Neural cell (in vitro differentiated cells): ENCODE data around the gene CDK7. TPM values are rescaled to one million over a fixed set of nuclear protein-coding genes. Genes with fewer than 3 reads are reported as not detected.

Experiments
- H2AFZ ChIP-seq: fragments of 200-600, 300-800 bp; sonication (generic), shearing (Covaris generic); 2 replicates; pipeline ENCODE4 v1.6.0; 2014; ENCODE audit warnings: low read depth, mild to moderate bottlenecking, antibody characterized with exemption, low read length, moderate library complexity
- H3F3A ChIP-seq: fragments of 200-600 bp; shearing (Covaris generic); 2 replicates; pipeline ENCODE4 v1.6.1; 2016; ENCODE audit warnings: mild to moderate bottlenecking, moderate library complexity, mixed read lengths, antibody characterized with exemption, low read length; ENCODE audit not compliant: insufficient read depth, poor library complexity, severe bottlenecking
- H3K27ac ChIP-seq: fragments of 200-600, 300-800 bp; sonication (generic), shearing (Covaris generic); 2 replicates; pipeline ENCODE4 v1.5.1; 2014; ENCODE audit warnings: mild to moderate bottlenecking, low read length, moderate library complexity
- H3K27me3 ChIP-seq: fragments of 300-800, 200-600 bp; sonication (generic), shearing (Covaris generic); 2 replicates; pipeline ENCODE4 v1.6.0; 2014; ENCODE audit warnings: mild to moderate bottlenecking, low read depth, low read length, moderate library complexity; ENCODE audit not compliant: insufficient read depth
- H3K36me3 ChIP-seq: fragments of 300-800, 200-600 bp; sonication (generic), shearing (Covaris generic); 2 replicates; pipeline ENCODE4 v1.5.1; 2014; ENCODE audit warnings: mild to moderate bottlenecking, antibody characterized with exemption, low read length, moderate library complexity; ENCODE audit not compliant: insufficient read depth
- H3K4me2 ChIP-seq: fragments of 300-800, 200-600 bp; sonication (generic), shearing (Covaris generic); 2 replicates; pipeline ENCODE4 v1.6.0; 2014; ENCODE audit warnings: mild to moderate bottlenecking, low read length
- H3K4me3 ChIP-seq: fragments of 300-800, 200-600 bp; sonication (generic), shearing (Covaris generic); 2 replicates; pipeline ENCODE4 v1.5.1; 2014; ENCODE audit warnings: mild to moderate bottlenecking, low read length, moderate library complexity
- H3K79me2 ChIP-seq: fragments of 200-600 bp; shearing (Covaris generic); replicated peaks from 2 replicates; pipeline ENCODE4 v1.6.0; 2014; ENCODE audit warnings: mild to moderate bottlenecking, low read length, moderate library complexity; ENCODE audit not compliant: insufficient read depth
- H3K9ac ChIP-seq: fragments of 300-800, 200-600 bp; sonication (generic), shearing (Covaris generic); 2 replicates; pipeline ENCODE4 v1.6.1; 2016; ENCODE audit warnings: mild to moderate bottlenecking, low read length, mixed read lengths
- H3K9me2 ChIP-seq: fragments of 200-600 bp; shearing (Covaris generic); 2 replicates; pipeline ENCODE4 v1.6.1; 2016; ENCODE audit warnings: mild to moderate bottlenecking, low read length, mixed read lengths; ENCODE audit not compliant: insufficient read depth
- H3K9me3 ChIP-seq: fragments of 200-600, 300-800 bp; sonication (generic), shearing (Covaris generic); 2 replicates; pipeline ENCODE4 v1.6.1; 2016; ENCODE audit warnings: mild to moderate bottlenecking, mixed run types, low read length, moderate library complexity, mixed read lengths
- H4K20me1 ChIP-seq: fragments of 200-600 bp; shearing (Covaris generic); 2 replicates; pipeline ENCODE4 v1.6.1; 2016; ENCODE audit warnings: mild to moderate bottlenecking, mixed run types; ENCODE audit not compliant: insufficient read depth
- CTCF ChIP-seq: fragments of 450-650 bp; IDR thresholded peaks from 2 replicates; pipeline ENCODE4 v1.5.1; 2014; ENCODE audit warnings: antibody characterized with exemption, mild to moderate bottlenecking, moderate library complexity; ENCODE audit not compliant: poor library complexity, severe bottlenecking
- EP300 ChIP-seq: fragments of 450-650 bp; conservative IDR thresholded peaks from 2 replicates; pipeline ENCODE4 v1.6.1; 2014; ENCODE audit warnings: antibody characterized with exemption, mild to moderate bottlenecking, moderate library complexity; ENCODE audit not compliant: poor library complexity, severe bottlenecking
- EZH2 ChIP-seq: fragments of 200-600, 300-800 bp; shearing (Covaris generic), sonication (generic); IDR thresholded peaks from 2 replicates; pipeline ENCODE4 v1.6.1; 2014; ENCODE audit warnings: antibody characterized with exemption, low read length, borderline replicate concordance, mild to moderate bottlenecking; ENCODE audit not compliant: insufficient read depth, poor library complexity, severe bottlenecking
- MXI1 ChIP-seq: fragments of 450-650 bp; conservative IDR thresholded peaks from 2 replicates; pipeline ENCODE4 v1.6.1; 2014; ENCODE audit warnings: antibody characterized with exemption, mild to moderate bottlenecking; ENCODE audit not compliant: poor library complexity, severe bottlenecking
- POLR2AphosphoS5 ChIP-seq: IDR thresholded peaks from 2 replicates; pipeline ENCODE4 v1.6.1; 2012
- RAD21 ChIP-seq: fragments of 450-650 bp; conservative IDR thresholded peaks from 2 replicates; pipeline ENCODE4 v1.6.1; 2014; ENCODE audit warnings: antibody characterized with exemption, mild to moderate bottlenecking, moderate library complexity
- REST ChIP-seq: IDR thresholded peaks from 2 replicates; pipeline ENCODE4 v1.6.1; 2012; ENCODE audit warnings: borderline replicate concordance
- SMC3 ChIP-seq: fragments of 450-650 bp; conservative IDR thresholded peaks from 2 replicates; pipeline ENCODE4 v1.6.1; 2014; ENCODE audit warnings: antibody characterized with exemption, mild to moderate bottlenecking, moderate library complexity; ENCODE audit not compliant: poor library complexity
- TAF1 ChIP-seq: IDR thresholded peaks from 2 replicates; pipeline ENCODE4 v1.6.1; 2012; ENCODE audit warnings: low read depth
- polyA plus RNA-seq: library from polyadenylated mRNA; depleted of rRNA; stranded (reverse); fragments of >200 nt; gene quantifications from 2 replicates; pipeline ENCODE4 v1.2.3, GENCODE V29; 2014

Gene CDK7
- polyA plus RNA-seq, 1 donor from 2014 or later = 44.2 TPM

DNA sequence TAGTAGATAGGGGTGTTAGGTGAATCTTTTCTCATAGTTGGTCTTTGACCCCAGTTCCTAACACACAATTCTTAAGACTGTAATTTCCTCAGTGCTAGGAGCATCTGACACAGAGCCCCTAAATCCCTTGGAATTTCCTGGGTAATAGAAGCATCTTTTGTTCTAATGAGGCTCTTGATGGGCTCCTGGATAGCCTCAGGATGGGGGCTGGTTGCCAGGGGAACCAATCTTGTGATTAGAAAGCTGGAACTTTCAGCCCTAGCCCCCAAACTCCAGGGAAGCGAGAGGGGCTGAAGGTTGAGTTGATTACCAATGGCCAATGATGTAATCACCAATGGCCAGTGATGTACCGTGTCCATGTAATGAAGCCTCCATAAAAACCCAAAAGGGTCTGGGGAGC is 53.4 kb downstream of the CDK7 start:
- H3F3A ChIP-seq = no peaks in the 10 kb centered on the region
- no peaks in the 10 kb centered on the region for H3K79me2 ChIP-seq
- H3K36me3 ChIP-seq = no peaks in the 10 kb centered on the region
- H3K27me3 ChIP-seq = no peaks in the 10 kb centered on the region
- H2AFZ ChIP-seq = no peak overlapping the region
- H3K4me3 ChIP-seq = no peak overlapping the region
- H3K9me2 ChIP-seq = no peaks in the 10 kb centered on the region
- TF ChIP-seq EP300 (no peak), MXI1 (no peak), CTCF (no peak), SMC3 (no peak), REST (no peak), TAF1 (no peak), RAD21 (no peak), EZH2 (no peak), POLR2AphosphoS5 (no peak)
- no peak overlapping the region for H3K9ac ChIP-seq
- no peaks in the 10 kb centered on the region for H3K9me3 ChIP-seq
- no peak overlapping the region for H3K4me2 ChIP-seq
- H4K20me1 ChIP-seq = no peaks in the 10 kb centered on the region
- no peak overlapping the region for H3K27ac ChIP-seq

- Histone ChIP-seq H3K4me2 (no peak overlapping the region), H3F3A (no peaks in the 10 kb centered on the region), H3K9me2 (no peaks in the 10 kb centered on the region), H3K27me3 (no peaks in the 10 kb centered on the region), H3K79me2 (no peaks in the 10 kb centered on the region), H3K36me3 (no peaks in the 10 kb centered on the region), H4K20me1 (no peaks in the 10 kb centered on the region), H2AFZ (no peak overlapping the region), H3K4me3 (no peak overlapping the region), H3K9ac (no peak overlapping the region), H3K27ac (no peak overlapping the region), H3K9me3 (no peaks in the 10 kb centered on the region)
- no peak for TF ChIP-seq TAF1
- no peak for TF ChIP-seq POLR2AphosphoS5
- TF ChIP-seq MXI1 = no peak
- TF ChIP-seq REST = no peak
- no peak for TF ChIP-seq SMC3
- TF ChIP-seq EZH2 = no peak
- no peak for TF ChIP-seq EP300
- TF ChIP-seq RAD21 = no peak
- TF ChIP-seq CTCF = no peak
These were observed 54.0 kb downstream of the CDK7 start for GRCh38 chr5:69288688-69289087.
